NCI-H2107 (cell line): ENCODE data around the gene TMC5.
"Not testable (repeated sequence)": the region's sequence is repeated elsewhere in the genome, so short reads cannot be mapped to it uniquely, and the experiment has no call there.

ENCODE experiments used
- DNase-seq: peaks from one replicate; lab custom pipeline; 2025; lab: John Stamatoyannopoulos, UW

The TMC5 gene

GRCh38 chr16:19417640-19418039, at the start of gene TMC5:
Gene TMC5 (plus strand): TSS chr16:19417883. CDS start chr16:19440039, 22,156 bp downstream.
- no peak for DNase-seq

GRCh38 chr16:19372541-19372940, 45.1 kb upstream of the TMC5 start:
- DNase-seq = not testable (repeated sequence)

- DNase-seq = no peak
Observed at GRCh38 chr16:19374402-19374801, 43.3 kb upstream of the TMC5 start.

- peak; percentile 29 for DNase-seq
Observed at GRCh38 chr16:19375561-19376158, 42.0 kb upstream of the TMC5 start.

GRCh38 chr16:19377864-19378263, 39.8 kb upstream of the TMC5 start:
- no peak for DNase-seq

GRCh38 chr16:19378511-19378910, 39.2 kb upstream of the TMC5 start:
- DNase-seq = no peak

- no peak for DNase-seq
Observed at GRCh38 chr16:19379838-19380237, 37.8 kb upstream of the TMC5 start.

- DNase-seq = no peak
Observed at GRCh38 chr16:19380328-19380727, 37.4 kb upstream of the TMC5 start.

GRCh38 chr16:19382084-19382801, 35.4 kb upstream of the TMC5 start:
- DNase-seq = peak; percentile 8

- no peak for DNase-seq
Observed at GRCh38 chr16:19382887-19383816, 34.5 kb upstream of the TMC5 start.

- no peak for DNase-seq
Observed at GRCh38 chr16:19384656-19385055, 33.0 kb upstream of the TMC5 start.

GRCh38 chr16:19386525-19386924, 31.2 kb upstream of the TMC5 start:
- no peak for DNase-seq

GRCh38 chr16:19389246-19389645, 28.4 kb upstream of the TMC5 start:
- DNase-seq = peak; percentile 41

- not testable (repeated sequence) for DNase-seq
Observed at GRCh38 chr16:19391185-19391776, 26.4 kb upstream of the TMC5 start.

GRCh38 chr16:19392352-19392751, 25.3 kb upstream of the TMC5 start:
- DNase-seq = no peak

GRCh38 chr16:19393226-19394111, 24.2 kb upstream of the TMC5 start:
- DNase-seq = no peak

GRCh38 chr16:19395646-19396267, 21.9 kb upstream of the TMC5 start:
- not testable (repeated sequence) for DNase-seq

- DNase-seq = peak; percentile 34
Observed at GRCh38 chr16:19396555-19397011, 21.1 kb upstream of the TMC5 start.

GRCh38 chr16:19397373-19397772, 20.3 kb upstream of the TMC5 start:
- not testable (repeated sequence) for DNase-seq

GRCh38 chr16:19400711-19401110, 17.0 kb upstream of the TMC5 start:
- DNase-seq = no peak
